GM21723 (cell line): ENCODE measurements around the gene HYDIN.
"Not testable (repeated sequence)": the region's sequence is repeated elsewhere in the genome, so short reads cannot be mapped to it uniquely, and the experiment has no call there.

Source experiments
- ATAC-seq: cut with Tn5 transposase; IDR thresholded peaks from one replicate; pipeline ENCODE4 v1.9.1; 2021; ENCODE audit warnings: mild to moderate bottlenecking, moderate library complexity; ENCODE audit not compliant: unreplicated experiment

Gene HYDIN

GRCh38 chr16:71226229-71227141, 4.0 kb downstream of the HYDIN start:
- no peak for ATAC-seq

- no peak for ATAC-seq
These were observed 5.4 kb downstream of the HYDIN start for GRCh38 chr16:71225145-71225544.

GRCh38 chr16:71218306-71218963, 12.1 kb downstream of the HYDIN start:
- ATAC-seq: no peak

GRCh38 chr16:71217506-71217905, 13.0 kb downstream of the HYDIN start:
- no peak for ATAC-seq

GRCh38 chr16:71216714-71217113, 13.8 kb downstream of the HYDIN start:
- ATAC-seq: no peak

- no peak for ATAC-seq
These were observed 15.7 kb downstream of the HYDIN start for GRCh38 chr16:71214746-71215381.

- no peak for ATAC-seq
These were observed 24.9 kb downstream of the HYDIN start for GRCh38 chr16:71205482-71206131.

- ATAC-seq: no peak
These were observed 26.9 kb downstream of the HYDIN start for GRCh38 chr16:71203631-71204030.

GRCh38 chr16:71201556-71201955, 29.0 kb downstream of the HYDIN start:
- ATAC-seq: no peak

GRCh38 chr16:71201054-71201453, 29.5 kb downstream of the HYDIN start:
- no peak for ATAC-seq

GRCh38 chr16:71198408-71198807, 32.1 kb downstream of the HYDIN start:
- ATAC-seq: no peak

- ATAC-seq: no peak
These were observed 38.1 kb downstream of the HYDIN start for GRCh38 chr16:71192387-71192786.

- ATAC-seq: no peak
These were observed 41.4 kb downstream of the HYDIN start for GRCh38 chr16:71188956-71189712.

- no peak for ATAC-seq
These were observed 45.2 kb downstream of the HYDIN start for GRCh38 chr16:71185347-71185746.

GRCh38 chr16:71179569-71179968, 51.0 kb downstream of the HYDIN start:
- no peak for ATAC-seq

- no peak for ATAC-seq
These were observed 57.9 kb downstream of the HYDIN start for GRCh38 chr16:71172481-71173207.

GRCh38 chr16:71161007-71161406, 69.5 kb downstream of the HYDIN start:
- not testable (repeated sequence) for ATAC-seq

- ATAC-seq: not testable (repeated sequence)
These were observed 73.2 kb downstream of the HYDIN start for GRCh38 chr16:71157278-71157677.

GRCh38 chr16:71153329-71153728, 77.2 kb downstream of the HYDIN start:
- ATAC-seq: not testable (repeated sequence)

- not testable (repeated sequence) for ATAC-seq
These were observed 78.9 kb downstream of the HYDIN start for GRCh38 chr16:71151654-71152053.
